ENCODE data around the gene FOXE1.

Gene FOXE1

DNA sequence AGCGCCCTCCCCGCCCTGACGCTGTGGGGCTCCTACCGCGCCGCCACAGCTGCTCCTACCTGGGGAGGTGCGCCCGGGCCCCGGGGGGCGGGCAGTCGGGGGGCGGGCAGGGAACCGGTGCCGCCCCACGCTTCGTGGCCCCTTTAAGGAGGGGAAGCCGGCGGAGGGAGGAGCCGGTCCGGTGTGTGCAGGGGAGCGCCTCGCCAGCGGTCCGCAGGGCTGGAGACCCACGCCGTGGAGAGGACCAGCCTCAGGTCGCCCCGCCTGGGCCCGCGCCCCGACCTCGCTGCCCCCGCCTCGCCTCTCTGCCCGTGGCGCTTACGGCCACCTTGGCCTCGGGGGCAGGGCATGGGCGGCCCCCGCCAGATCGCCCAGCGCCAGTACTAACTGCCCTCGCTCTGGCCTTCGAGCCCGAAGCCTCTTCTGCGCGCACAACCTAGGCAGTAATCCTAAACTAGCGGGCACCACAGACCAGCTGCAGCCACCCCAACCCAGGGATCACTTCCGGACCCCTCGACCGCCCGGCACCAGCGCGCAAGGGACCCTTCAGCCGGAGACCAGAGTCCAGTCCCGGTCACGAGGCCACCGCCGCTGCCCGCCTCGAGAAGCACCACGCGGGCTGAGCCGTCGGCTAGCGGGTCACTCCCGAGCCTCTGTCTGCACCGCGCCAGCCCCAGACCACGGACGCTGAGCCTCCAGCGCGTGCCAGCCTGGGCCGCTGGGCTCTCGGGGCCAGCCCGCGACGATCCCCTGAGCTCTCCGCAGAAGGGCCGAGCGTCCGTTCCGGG lies at the start of gene FOXE1:
TSS of gene FOXE1 (plus strand) at position 171 of the 788 bp plus-strand sequence. CDS start 689 bp downstream, outside the sequence.
- H3K4me2 ChIP-seq (ENCODE audit: insufficient read depth, low read length) = no peak within 1 kb of the TSS
- no peak within 1 kb of the TSS for H2AFZ ChIP-seq (ENCODE audit: low read depth, low read length)
- no peaks in the 10 kb centered on the region for H3K4me1 ChIP-seq (ENCODE audit: insufficient read depth, low read length)
- no peaks in the 10 kb centered on the region for H3K79me2 ChIP-seq (ENCODE audit: insufficient read depth, low read length)
- no peaks in the 10 kb centered on the region for H3K36me3 ChIP-seq (ENCODE audit: insufficient read depth, low read length)
- H3K9me3 ChIP-seq (ENCODE audit: insufficient read depth, low read length, severe bottlenecking) = no peaks in the 10 kb centered on the region
- no peak for ATAC-seq (ENCODE audit: insufficient read depth, low read depth)
- no peaks in the 10 kb centered on the region for H4K20me1 ChIP-seq (ENCODE audit: insufficient read depth, low read length)
- no peak within 1 kb of the TSS for H3K9ac ChIP-seq (ENCODE audit: low read depth, low read length)
- no peak within 1 kb of the TSS for H3K4me3 ChIP-seq (ENCODE audit: low read depth in 1 of 2, low read length in 2 of 2)
- H3K27ac ChIP-seq (ENCODE audit: low read length) = no peak within 1 kb of the TSS
- TF ChIP-seq, protein P1, sequence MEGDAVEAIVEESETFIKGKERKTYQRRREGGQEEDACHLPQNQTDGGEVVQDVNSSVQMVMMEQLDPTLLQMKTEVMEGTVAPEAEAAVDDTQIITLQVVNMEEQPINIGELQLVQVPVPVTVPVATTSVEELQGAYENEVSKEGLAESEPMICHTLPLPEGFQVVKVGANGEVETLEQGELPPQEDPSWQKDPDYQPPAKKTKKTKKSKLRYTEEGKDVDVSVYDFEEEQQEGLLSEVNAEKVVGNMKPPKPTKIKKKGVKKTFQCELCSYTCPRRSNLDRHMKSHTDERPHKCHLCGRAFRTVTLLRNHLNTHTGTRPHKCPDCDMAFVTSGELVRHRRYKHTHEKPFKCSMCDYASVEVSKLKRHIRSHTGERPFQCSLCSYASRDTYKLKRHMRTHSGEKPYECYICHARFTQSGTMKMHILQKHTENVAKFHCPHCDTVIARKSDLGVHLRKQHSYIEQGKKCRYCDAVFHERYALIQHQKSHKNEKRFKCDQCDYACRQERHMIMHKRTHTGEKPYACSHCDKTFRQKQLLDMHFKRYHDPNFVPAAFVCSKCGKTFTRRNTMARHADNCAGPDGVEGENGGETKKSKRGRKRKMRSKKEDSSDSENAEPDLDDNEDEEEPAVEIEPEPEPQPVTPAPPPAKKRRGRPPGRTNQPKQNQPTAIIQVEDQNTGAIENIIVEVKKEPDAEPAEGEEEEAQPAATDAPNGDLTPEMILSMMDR (IDR thresholded peaks at IDR 0.05; ENCODE audit: borderline replicate concordance, extremely low read depth, low read length, poor library complexity, severe bottlenecking) = no peak
- no peak for TF ChIP-seq EZH2 (IDR thresholded peaks at IDR 0.05; ENCODE audit: borderline replicate concordance, low read depth, low read length, severe bottlenecking)
- no peak for DNase-seq
- H3K27me3 ChIP-seq (ENCODE audit: insufficient read depth, low read length, poor library complexity) = no peaks in the 10 kb centered on the region

DNA sequence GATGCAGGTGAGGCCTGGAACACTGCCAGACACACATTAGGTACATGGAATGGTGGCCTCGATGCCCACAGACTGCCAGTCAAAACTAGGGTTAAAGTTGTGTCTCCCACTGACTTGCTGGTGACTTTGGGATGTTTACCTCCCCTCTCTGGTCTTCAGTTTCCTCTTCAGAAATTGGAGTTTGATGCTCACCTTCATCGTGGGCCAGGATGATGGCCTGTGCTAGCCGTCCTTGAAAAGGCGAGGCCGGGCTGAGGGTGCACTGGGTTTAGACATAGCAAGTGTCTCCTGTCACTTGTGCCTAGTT lies 49.0 kb upstream of the FOXE1 start:
- Histone ChIP-seq H2AFZ (ENCODE audit: low read depth, low read length) (no peak overlapping the region), H3K4me3 (ENCODE audit: low read depth in 1 of 2, low read length in 2 of 2) (no peak overlapping the region)

DNA sequence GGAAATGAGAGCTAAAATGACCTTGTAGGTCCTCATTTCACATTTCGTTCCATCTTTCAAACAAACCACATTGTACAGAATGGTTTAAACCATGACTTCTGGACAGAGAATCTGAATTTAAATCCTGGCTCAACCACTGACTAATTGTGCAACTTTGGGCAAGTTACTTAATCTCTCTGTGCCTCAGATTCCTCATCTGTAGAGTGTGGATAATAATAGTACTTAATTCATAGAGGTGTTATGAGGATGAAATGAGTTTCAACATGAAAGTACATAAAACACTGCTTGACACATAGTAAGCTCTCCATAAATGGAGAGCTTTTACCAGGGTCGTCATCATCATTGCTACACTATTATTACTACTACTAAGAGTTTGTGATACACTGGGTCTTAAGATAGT lies 46.3 kb upstream of the FOXE1 start:
- TF ChIP-seq, protein P1 (IDR thresholded peaks at IDR 0.05; ENCODE audit: borderline replicate concordance, extremely low read depth, low read length, poor library complexity, severe bottlenecking) = no peak
- no peak overlapping the region for H3K4me3 ChIP-seq (ENCODE audit: low read depth in 1 of 2, low read length in 2 of 2)

More for the DNA sequence above, 49.0 kb upstream of the FOXE1 start:
- Histone ChIP-seq H4K20me1 (ENCODE audit: insufficient read depth, low read length) (no peaks in the 10 kb centered on the region), H3K9ac (ENCODE audit: low read depth, low read length) (no peak overlapping the region), H3K27ac (ENCODE audit: low read length) (no peak overlapping the region), H3K79me2 (ENCODE audit: insufficient read depth, low read length) (no peaks in the 10 kb centered on the region), H3K4me1 (ENCODE audit: insufficient read depth, low read length) (no peaks in the 10 kb centered on the region), H3K36me3 (ENCODE audit: insufficient read depth, low read length) (no peaks in the 10 kb centered on the region), H3K9me3 (ENCODE audit: insufficient read depth, low read length, severe bottlenecking) (no peaks in the 10 kb centered on the region), H3K4me2 (ENCODE audit: insufficient read depth, low read length) (no peak overlapping the region), H3K27me3 (ENCODE audit: insufficient read depth, low read length, poor library complexity) (no peaks in the 10 kb centered on the region)
- no peak for DNase-seq
- ATAC-seq (ENCODE audit: insufficient read depth, low read depth) = no peak
- no peak for TF ChIP-seq EZH2 (IDR thresholded peaks at IDR 0.05; ENCODE audit: borderline replicate concordance, low read depth, low read length, severe bottlenecking)
- TF ChIP-seq, protein P1 (IDR thresholded peaks at IDR 0.05; ENCODE audit: borderline replicate concordance, extremely low read depth, low read length, poor library complexity, severe bottlenecking) = no peak

More for the DNA sequence above, 46.3 kb upstream of the FOXE1 start:
- Histone ChIP-seq H3K4me1 (ENCODE audit: insufficient read depth, low read length) (no peaks in the 10 kb centered on the region), H2AFZ (ENCODE audit: low read depth, low read length) (no peak overlapping the region), H3K79me2 (ENCODE audit: insufficient read depth, low read length) (no peaks in the 10 kb centered on the region), H3K4me2 (ENCODE audit: insufficient read depth, low read length) (no peak overlapping the region), H3K9me3 (ENCODE audit: insufficient read depth, low read length, severe bottlenecking) (no peaks in the 10 kb centered on the region), H3K27ac (ENCODE audit: low read length) (no peak overlapping the region), H3K36me3 (ENCODE audit: insufficient read depth, low read length) (no peaks in the 10 kb centered on the region), H3K9ac (ENCODE audit: low read depth, low read length) (no peak overlapping the region), H3K27me3 (ENCODE audit: insufficient read depth, low read length, poor library complexity) (no peaks in the 10 kb centered on the region), H4K20me1 (ENCODE audit: insufficient read depth, low read length) (no peaks in the 10 kb centered on the region)
- ATAC-seq (ENCODE audit: insufficient read depth, low read depth) (no peak), DNase-seq (no peak)

Measured in DND-41 (cell line).